NCI-H1105 treated with DMSO at 0.1 percent for 48 hours (cell line): ENCODE results near the gene DYNC2I2.
A peak's percentile ranks its signal among the peaks of the same experiment; 100 is the strongest.
"Not testable (repeated sequence)": the region's sequence is repeated elsewhere in the genome, so short reads cannot be mapped to it uniquely, and the experiment has no call there.

Experiments
- DNase-seq: peaks from one replicate; lab custom pipeline; 2025; lab: John Stamatoyannopoulos, UW

Gene DYNC2I2

GRCh38 chr9:128615571-128615970, 41.1 kb downstream of the DYNC2I2 start:
- no peak for DNase-seq

DNA sequence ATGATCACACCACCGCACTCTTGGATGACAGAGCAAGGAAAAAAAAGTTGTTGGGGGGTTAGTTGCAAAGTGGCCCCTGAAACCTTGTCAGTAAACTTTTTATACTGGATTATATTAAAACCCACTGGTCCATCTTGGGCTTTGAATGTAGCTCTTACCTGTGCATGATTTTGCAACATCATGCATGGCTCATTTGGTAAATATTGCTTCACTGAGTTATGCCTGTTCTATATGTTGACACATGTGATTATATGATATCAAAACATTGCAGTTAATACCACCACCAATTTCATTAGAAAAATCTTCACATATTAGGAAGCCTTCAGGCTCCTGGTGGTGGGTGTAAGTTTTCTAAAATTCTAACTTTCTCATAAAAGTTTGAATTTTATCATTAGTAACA, 41.9 kb downstream of the DYNC2I2 start:
- no peak for DNase-seq

- no peak for DNase-seq
These were observed 44.9 kb downstream of the DYNC2I2 start for GRCh38 chr9:128611600-128612394.

GRCh38 chr9:128610897-128611296, 45.8 kb downstream of the DYNC2I2 start:
- no peak for DNase-seq

DNA sequence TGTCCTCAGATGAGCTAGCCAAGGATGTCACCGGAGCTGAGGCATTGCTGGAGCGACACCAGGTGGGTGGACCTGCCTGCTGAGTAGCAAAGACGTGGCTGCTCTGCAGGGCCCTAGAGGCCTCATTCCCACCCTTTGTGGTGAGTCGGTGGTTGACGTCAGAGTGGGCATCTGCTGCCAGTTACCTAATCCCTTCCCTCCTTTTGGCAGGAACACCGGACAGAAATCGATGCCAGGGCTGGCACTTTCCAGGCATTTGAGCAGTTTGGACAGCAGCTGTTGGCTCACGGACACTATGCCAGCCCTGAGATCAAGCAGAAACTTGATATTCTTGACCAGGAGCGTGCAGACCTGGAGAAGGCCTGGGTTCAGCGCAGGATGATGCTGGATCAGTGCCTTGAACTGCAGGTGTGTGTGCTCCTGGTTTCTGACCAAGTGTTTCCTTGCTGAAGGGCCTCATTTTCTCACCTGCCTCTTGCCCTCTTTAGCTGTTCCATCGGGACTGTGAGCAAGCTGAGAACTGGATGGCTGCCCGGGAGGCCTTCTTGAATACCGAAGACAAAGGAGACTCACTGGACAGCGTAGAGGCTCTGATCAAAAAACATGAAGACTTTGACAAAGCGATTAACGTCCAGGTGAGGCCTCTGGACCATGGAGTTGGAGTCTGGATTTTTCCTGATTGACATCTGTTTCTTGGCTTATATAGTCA, 48.9 kb downstream of the DYNC2I2 start:
- DNase-seq, result peak; percentile 96

- no peak for DNase-seq
These were observed 53.0 kb downstream of the DYNC2I2 start for GRCh38 chr9:128603697-128604096.

DNA sequence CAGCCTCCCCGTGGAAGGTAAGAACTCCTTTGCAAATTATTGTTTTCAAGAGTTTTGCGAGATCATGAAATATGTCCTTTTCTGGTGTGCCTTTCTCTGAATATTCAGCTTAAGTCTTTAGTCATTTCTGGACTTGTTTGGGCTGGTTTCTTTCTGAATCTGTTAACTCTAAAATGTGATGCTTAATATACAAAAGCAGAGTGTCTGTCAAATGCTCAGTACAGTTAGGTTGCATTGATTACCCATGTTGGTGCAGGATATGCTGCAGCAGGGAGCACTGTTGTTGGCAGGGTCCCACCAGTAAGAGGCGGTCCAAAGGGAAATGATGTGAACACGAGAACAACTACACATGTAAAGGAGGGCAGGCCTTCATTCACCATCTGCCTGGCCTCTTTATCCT, 56.5 kb downstream of the DYNC2I2 start:
- no peak for DNase-seq

DNA sequence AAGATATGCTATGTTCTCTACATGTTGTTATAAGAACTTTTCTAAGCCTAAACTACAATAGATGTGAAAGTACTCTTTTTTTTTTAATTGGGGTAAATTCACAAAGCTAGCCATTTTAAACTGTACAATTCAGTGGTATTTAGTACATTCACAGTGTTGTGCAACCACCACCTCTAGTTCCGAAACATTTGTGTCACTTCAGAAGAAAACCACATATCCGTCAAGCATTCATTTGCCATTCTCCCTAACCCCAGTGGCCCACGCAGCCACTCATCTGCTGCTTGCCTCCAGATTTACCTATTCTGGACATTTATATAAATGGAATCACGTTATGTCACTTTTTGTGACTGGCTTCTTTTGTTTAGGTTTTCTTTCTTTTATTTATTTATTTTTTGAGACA, 61.2 kb downstream of the DYNC2I2 start:
- DNase-seq, result no peak

DNA sequence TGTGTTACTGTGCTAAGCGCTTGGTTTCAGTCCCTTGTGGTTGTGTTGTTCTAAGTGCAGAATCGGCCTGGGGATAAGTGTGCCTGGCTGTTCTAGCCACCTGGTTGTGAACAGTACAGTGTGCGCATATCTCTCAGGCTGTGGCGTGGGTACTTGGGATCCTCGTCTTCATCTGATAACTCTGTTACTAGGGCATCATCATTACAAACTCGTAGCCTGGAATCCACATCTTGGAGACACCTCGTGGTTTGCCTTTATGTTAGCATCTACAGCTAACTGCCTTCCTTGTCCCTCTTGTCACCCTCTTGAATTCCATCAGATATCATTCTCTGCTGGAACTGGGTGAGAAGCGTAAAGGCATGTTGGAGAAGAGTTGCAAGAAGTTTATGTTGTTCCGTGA, 62.8 kb downstream of the DYNC2I2 start:
- DNase-seq, result no peak

DNA sequence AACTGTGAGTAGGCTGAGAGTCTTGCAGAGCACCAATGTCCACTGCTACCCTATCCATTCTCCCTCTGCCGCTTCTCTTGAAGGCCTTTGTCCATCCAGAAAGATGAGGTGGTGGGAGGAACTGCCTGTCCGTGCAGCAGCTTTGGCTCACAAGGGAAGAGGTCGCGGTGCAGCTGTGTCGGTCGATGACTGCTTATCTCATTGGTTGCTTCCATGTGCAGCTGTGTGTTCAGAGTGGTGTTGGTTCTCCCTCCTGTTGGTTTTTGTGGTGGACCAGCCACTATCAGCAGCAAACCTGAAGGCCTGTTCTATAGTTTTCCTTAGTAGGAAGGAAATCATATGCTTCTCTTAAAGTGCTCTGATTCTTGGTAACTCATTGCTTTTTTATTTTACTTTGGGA, 63.6 kb downstream of the DYNC2I2 start:
- DNase-seq, result no peak

GRCh38 chr9:128588581-128589233, 67.9 kb downstream of the DYNC2I2 start:
- DNase-seq, result no peak

DNA sequence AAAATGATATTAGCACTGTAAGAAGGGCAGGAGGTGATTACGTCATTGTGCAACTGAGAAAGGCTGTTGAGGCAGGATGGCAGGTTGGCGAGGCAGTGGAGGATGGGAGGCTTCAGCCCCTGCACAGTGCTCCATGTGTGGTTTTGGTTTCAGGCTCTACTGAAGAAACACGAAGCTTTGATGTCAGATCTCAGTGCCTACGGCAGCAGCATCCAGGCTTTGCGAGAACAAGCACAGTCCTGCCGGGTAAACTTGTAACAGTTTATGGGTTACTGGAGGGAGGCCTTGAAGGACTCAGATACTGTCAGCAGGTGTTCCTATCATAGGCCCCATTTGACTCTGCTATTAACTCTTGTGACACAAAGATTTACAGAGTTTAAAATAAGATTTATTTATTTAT, 69.2 kb downstream of the DYNC2I2 start:
- no peak for DNase-seq

- not testable (repeated sequence) for DNase-seq
These were observed 69.7 kb downstream of the DYNC2I2 start for GRCh38 chr9:128586934-128587333.

DNA sequence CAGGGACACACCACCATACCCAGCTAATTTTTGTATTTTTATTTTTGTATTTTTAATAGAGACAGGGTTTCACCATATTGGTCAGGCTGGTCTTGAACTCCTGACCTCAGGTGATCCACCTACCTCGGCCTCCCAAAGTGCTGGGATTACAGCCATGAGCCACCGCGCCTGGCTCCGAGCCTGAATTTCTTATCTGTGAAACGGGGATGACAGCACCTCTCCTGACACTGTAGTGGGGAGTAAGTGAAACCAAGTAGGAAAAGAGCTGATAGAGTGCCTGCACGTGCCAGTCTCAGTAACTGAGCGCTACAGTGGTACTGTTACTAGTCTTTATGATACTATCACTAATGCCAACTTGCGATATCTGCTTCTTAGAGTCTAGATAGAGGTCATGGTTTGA, 71.5 kb downstream of the DYNC2I2 start:
- DNase-seq, result not testable (repeated sequence)
